HTERT RPE-1 (cell line): ENCODE data around the gene INSYN1.
"Not testable (repeated sequence)": the region's sequence is repeated elsewhere in the genome, so short reads cannot be mapped to it uniquely, and the experiment has no call there.

Experiments
- in situ Hi-C: fragments of 300-500 bp; cut with MboI; formaldehyde crosslinking; loops from 4 replicates; pipeline ENCODE4 v1.14.3; 2020; ENCODE audit warnings: low sequenced_read_pairs

INSYN1 gene

DNA sequence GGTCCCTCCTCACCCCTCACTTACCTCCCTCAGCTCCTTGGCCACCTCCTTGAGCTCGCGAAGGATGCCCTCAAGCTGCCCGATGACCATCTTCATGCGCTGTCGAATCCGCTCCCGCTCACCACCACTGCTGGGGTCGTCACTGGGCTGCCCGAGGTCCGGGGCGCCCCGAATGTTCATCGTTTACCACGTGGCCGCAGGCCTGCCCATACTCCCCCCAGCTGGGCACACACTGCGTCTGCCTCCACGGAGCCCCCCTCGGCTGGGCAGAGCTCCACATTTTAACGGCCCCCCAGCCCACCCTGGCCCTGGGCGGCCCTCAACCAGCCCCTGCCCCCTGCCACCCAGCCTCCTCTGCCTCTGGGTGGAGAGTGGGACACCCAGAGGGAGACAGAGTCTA lies 2.2 kb downstream of the INSYN1 start:
- in situ Hi-C loops = no loop called here

DNA sequence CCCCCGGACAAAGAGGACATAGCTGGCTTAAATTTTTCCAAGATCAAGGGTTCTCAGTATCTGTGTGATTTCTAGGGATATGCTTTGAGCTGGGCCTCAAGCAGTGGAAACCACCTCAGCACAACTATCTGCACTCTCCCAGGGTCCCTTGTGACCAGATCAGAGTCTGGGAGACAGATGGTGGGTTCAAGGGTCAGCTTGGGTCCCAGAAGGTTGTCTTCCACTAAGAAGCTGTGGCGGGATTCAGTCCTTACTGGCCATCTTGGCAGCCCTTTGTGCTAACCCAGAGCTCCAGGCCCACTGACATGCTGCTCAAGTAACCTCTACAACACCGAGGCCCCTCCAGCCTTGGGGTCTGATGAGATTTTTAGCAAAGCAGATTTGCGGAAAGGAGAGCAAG lies 2.7 kb downstream of the INSYN1 start:
- in situ Hi-C loops = no loop called here

DNA sequence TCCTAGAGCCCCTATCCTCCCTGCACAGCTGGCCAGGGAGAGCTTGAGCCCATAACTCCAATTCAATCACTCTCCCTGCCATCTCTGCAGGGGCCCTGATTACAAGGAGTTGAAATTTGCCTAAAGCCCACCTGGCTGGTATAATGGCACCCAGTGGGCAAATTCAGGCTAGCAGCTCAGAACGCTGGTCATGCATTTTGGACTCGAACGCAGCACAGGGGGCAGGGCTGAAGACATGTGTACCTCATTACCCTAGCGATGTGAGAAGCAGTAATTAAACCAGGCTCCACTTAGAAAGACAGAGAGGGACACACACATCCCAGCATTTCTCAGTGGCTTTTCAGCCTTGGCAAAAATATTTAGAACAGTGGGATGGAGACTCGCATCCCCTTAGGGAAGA lies 3.2 kb downstream of the INSYN1 start:
- in situ Hi-C loops = no loop called here

DNA sequence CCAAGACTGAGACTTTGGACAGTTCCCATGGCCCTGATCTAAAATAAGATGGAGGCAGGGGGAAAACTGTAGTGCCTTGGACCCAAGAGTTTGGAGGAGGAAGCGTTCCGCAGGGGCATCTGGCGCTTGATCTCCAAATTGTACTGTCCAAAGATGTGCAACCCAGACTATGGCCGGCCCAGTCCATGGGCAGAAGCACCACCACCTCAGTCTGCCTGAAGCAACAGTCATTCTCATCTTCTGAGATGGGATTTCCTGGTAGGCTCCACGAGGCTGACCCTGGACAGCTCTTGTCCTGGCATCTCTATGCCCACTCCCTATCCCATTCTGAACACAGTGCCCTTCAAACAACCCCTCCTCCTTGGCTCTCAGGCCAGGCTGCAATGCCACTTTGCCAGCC lies 3.6 kb downstream of the INSYN1 start:
- in situ Hi-C loops = no loop called here

DNA sequence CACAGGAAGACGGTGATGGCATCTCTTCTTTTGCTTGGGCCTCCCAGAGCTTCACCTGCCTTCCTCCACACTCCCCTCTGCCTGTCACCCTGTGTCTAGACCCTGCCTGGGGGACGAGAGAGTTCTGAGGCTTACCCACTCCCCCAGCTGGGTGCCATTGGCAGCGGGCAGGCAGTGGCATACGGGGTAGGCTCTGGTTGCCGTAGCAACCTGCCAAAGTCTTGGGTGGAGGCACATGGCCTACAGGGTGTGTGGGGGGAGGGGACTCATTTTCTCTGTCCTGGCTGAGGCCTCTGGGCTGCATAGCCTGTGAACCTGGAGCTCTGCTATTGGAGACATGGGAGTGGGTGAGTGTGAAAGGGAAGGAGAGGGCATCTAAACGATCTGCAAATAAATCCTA lies 4.4 kb downstream of the INSYN1 start:
- in situ Hi-C loops = no loop called here

DNA sequence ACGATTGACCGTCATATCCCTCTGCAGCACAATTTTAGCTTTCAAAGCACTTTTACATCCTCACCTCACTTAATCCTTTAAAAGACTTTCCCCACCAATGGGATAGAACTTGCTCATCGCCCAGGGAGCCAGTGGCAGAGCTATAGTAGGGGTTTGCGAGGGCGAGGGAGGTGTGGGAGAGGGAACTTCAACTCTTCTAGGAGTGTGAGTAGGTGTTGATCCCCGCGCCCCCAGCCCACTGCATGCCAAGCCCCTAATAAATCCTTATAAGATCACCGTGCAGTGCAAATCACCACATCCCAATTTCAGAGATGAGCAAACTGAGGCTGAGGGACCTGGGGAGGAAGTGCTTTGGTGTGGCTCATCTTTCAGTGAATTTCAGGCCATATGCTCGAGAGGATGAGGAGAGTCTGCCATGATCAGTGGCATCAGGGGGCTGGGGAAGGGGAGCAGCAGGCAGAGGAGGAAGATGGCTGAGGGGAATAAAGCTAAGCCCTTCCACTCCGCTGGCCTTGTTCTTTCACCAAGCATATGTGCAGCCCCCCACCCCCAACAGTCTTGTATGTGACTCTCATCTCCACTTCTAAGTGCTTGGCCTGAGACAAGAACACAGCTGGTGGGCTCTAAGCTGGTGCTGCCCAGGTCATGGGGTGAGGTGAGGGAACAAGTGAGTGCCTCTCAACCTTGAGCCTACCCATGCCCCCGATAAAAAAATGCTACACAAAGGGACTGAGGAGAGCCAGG lies 5.1 kb downstream of the INSYN1 start:
- in situ Hi-C loops = no loop called here

DNA sequence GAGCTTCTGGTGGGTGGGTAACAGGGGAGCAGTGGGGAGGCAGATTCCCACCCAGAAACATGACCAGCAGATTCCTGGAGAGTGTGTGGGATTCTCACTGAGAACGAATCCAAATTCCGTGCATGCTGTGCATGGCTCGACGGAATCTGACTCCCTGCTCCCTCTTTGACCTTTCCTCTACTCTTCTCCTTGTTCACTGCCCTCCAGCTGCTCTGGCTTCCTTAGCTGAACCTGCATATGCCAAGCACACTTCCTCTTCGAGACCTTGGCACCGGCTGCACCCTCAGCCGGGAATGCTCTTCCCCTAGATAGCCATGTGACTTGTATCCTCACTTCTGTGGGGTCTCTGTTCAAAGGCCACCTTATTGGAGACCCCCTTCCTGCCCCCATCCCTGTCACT lies 6.3 kb downstream of the INSYN1 start:
- in situ Hi-C loops = no loop called here

DNA sequence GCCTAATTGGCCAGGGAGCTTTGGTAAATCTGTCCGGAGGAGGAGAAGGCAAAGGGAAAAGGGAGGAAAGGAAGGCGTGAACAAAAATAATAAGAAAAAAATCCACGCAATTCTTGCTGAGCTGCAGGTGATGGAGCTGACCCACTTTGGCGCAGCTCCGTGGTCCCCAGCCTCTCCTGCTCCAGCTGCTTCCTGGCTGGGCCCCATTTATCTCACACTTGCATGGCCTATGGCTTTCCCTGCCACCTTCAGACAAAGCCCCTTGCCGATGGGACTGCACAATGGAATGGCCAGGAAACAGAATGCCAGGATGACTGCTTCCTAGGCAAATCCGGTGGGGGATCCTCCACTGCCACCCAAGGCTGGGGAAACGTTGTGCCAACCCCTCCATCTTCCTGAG lies 6.9 kb downstream of the INSYN1 start:
- in situ Hi-C loops = no loop called here

DNA sequence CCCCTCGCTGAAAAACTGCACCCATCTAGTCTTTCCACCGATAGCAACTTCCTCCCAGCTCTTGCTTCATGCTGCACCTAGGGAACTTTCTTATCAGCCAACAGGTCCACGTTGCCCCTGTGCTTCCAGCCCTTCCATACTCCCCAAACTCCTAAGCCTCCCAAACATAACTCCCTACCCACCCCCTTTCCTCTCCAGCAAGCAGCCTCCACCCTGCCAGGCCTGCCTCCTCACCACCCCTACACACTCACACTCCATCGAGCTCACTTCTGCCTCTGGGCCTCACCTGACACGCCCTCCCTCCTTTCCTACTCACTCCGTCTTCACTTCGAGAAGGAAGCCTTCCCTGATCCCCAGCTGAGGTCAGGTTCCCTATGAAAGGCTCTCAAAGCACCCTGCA lies 8.1 kb downstream of the INSYN1 start:
- in situ Hi-C loops = no loop called here

DNA sequence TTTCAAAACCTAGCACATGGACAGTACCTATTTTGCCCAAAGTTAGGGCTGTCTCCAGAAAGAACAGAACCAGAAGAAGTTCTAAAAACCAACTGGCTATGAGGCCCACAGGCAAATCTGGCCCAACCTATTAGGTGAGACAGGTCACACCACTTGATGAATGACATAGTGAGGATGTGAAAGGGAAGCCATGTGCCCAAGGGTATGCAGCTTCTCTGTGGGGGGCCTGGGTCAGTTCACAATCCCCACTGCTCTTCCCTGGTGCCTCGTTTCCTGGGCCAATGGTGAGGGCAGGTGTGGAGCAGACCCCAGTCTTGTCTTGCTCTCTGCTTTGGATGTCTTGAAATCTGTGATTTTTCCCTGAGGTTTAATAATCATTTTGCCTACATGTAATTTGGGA lies 8.9 kb downstream of the INSYN1 start:
- in situ Hi-C loops = no loop called here

DNA sequence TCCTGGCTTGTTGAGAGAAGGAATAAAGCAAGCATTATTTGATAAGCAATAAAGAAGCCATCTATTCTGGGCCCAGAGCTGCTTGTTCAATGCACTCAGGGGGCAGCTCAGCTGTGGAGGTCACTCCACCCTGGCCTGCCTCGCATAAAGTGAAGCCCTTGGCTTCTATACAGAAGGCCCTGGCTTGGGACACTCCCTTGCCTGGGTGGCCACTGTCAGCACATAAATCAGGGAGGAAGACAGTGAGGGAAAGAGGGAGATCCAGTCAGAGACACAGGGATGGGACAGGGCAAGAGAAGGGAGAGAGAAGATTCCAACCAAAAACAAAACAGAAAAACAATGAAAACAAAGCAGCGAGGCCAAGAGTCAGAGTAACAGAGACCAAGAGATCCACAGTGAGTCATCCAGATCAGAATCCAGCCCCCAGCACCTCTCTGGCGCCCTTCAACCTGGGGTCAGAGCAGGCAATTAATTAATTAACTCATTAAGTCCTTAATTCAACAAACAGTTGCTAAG lies 11.8 kb downstream of the INSYN1 start:
- in situ Hi-C loops = no loop called here

DNA sequence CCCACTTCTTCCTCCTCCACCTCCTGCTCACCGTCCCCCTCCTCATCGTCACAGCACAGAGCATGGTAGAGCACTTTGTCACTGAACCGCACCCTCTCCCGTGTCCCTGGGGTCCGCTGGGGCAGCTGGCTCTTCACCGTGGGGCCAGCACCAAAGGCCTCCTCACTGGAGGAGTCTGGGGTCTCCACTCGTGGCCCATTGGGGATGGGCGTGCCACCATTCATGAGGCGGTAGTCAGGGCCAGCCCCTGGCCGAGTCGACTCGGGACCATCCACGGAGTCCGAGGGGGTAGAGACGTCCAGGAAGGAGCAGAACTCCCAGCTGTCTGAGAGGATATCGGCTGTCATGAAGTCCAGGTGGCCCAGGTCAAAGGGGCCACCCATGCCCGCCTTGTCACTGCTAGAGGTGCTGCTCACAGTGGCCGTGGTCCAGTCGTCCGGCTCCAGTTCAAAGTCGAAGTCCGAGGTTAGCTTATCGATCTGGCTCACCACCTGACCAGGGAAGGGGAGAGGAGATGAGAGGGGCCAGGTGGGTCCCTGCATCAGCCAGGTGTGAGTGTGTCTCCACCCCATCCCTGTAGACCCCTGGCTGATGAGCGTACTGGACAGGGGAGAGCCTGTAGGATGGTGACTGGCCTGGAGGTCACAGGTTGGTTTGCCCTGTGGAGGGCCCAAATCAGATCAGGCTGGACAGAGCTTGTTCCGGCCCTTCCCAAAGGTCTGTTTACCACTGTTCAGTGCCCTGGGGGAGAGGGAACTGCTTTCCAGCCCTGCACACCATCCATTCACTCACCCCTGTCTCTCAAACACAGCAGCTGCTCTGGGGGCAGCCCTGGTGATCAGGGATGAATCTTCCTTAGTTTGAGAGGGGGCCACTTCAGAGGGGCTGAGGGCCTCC lies 12.8 kb downstream of the INSYN1 start:
- in situ Hi-C loops = no loop called here

DNA sequence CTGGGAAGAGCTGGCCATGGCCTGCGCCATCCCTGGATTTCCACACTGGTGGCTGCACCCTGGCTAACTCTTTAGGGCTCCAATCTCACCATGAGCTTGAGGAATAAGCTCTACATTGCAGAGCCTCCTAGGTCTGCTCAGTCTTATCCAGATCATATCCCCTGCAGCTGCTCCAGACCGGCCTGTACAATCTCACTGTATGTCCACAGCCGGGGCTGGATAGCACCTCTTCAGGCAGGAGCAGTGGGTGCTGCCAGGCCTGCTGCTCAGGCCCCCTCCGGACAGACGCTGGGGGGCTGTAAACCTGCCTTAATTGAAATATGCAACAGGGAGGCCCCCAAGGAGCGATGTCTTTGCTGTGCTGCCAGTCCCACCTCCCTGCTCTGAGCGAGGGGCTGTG lies 15.6 kb downstream of the INSYN1 start:
- in situ Hi-C loops = no loop called here

DNA sequence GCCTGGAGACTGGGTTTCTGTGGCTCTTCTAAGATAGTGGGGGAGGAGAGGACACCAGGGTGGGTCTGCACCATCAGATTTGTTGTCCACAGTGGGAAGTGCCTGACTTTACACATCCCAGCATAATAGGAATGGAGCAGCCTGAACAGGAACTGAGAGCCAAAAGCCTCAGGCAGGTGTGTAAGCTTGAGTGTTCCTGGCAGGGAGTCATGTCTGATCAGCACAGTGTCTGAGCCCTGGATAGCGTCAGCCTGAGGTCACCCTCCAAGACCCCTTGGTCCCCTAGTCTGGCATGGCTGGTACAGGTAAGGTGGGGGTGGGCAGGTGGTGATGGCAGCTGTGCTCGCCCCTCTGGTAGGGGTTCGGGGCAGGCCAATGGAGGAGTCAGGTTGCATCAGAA lies 20.2 kb downstream of the INSYN1 start:
- in situ Hi-C loops = no loop called here

DNA sequence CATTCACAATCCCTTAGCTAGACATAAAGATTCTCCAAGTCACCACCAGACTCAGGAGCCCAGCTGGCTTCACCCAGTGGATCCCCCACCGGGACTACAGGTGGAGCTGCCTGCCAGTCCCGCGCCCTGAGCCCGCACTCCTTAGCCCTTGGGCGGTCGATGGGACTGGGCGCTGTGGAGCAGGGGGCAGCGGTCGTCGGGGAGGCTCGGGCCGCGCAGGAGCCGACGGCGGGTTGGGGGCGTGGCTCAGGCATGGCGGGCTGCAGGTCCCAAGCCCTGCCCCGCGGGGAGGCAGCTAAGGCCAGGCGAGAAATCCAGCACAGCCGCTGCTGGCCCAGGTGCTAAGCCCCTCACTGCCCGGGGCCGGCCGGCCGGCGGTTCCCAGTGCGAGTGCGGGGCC lies 21.1 kb downstream of the INSYN1 start:
- in situ Hi-C loops = not testable (repeated sequence)

DNA sequence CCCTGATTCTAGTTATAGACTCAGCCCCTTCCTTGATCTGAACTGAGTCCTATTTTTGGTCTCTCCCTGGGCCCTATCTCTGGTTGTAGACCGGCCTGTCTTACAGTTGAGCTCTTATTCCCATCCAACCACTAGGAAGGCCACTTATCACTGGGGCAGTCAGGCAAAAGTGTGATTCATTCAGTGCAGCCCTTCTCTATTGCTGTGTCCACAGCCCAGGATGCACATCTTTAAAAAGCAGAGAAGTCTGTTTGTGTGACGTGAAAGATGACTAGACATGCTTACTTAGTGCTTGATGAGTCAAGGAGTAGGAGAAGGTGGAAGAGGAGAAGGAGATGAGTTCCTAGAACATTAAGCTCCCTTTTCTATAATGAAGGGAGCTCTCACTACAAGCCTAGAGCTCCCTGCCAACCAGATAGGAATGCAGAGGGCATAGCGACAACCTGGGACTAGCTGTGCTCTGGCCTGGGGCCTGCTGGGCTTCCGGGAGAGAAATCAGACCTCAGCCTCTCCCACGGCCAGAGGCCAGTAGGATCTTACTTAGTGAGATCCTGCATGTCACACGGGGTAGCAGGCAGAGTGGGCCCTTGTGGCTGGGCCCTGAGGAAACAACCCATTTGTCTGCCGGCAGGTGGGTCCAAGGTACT lies 25.7 kb downstream of the INSYN1 start:
- in situ Hi-C loops = no loop called here

DNA sequence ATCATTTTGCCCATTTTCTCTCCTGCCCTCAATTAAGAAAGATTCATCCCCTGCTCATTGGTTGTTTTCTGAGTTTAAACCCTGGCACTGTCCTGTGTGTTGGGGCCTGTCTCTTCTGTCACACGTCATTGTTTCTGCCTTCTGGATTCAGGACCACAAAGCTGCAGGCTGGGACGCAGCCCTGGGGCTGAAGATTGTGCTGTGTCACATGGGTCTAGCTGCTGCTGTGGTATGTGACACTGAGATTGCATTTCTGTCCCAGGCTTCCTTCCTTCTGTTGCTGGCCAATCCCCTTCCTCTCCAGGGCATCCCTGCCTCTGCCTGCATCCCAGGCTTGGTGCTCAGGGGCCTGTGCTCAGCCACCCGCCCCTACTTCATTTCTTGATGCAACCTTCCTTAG lies 28.9 kb downstream of the INSYN1 start:
- in situ Hi-C loops = no loop called here

DNA sequence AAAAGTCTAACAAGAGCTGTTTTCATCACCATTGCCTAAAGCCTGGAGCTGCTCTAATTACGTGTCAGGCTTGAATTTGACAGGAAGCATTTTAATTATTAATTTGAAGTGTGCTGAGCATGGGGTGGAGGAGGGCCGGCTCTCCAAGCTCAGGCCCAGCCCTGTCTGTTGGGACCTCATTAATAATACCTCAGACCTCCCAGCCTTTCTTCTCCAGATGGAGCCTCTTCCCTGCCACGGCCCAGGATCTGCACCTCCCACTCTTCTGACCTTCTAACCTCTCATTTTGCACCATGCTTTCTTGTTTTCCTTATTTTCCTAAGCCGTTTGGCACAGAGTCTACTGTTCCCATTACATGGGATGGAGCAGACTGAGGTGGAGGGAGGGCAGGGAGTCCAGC lies 30.0 kb downstream of the INSYN1 start:
- in situ Hi-C loops = no loop called here

DNA sequence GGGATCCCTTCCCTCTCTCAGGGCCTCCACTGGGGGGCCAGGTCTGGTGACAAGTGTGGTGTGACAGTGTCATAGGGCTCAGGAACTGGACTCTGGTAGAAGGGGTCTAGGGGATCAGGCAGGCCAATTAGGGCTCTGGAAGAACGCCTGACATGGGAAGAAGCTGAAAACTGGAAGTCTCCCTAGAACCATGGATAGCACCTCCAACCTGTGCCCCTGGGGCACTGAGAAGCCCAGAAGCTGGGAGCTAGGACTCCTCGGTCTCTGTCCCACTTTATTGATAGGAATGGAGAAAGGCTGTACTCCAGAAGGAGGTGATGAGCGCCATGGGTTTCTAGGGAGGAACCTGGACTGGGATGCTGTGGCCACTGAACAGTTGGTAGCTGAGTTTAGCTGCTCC lies 30.7 kb downstream of the INSYN1 start:
- in situ Hi-C loops = no loop called here

DNA sequence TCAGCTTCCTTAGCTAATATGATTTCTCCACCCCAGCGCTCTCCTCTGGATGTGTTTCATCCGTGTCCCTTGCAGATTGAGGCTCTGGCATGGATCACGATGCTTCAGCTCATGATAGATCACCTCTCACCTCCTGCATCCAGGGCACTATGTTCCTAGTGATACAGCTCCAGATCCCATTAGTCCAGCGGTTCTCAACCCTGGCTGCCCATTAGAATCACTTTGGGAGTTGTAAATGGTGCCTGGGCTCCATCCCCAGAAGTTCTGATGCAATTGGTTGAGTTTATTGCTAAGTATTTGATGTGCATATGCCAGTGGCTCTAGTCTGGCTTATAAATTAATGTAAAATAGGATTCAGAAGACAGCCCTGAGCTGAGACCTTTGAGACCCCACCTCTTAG lies 34.5 kb downstream of the INSYN1 start:
- in situ Hi-C loops = no loop called here

DNA sequence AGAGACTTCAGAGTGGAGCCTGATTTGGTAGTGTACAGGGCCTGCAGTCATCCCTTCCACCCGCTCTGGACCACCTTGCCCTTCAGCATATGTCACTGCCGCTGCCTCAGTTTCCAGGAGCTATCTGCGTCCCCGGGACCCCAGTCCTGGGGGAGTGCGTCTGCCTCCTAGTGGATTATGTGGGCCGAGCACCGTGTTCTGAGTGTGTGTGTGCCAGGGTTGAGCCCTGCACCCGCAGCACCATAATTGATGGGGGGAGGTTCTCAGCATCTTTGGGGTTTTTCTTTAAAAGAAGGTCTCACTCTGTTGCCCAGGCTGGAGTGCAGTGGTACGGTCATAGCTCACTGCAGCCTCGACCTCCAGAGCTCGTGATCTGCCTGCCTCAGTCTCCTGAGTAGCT lies 35.3 kb downstream of the INSYN1 start:
- in situ Hi-C loops = no loop called here

DNA sequence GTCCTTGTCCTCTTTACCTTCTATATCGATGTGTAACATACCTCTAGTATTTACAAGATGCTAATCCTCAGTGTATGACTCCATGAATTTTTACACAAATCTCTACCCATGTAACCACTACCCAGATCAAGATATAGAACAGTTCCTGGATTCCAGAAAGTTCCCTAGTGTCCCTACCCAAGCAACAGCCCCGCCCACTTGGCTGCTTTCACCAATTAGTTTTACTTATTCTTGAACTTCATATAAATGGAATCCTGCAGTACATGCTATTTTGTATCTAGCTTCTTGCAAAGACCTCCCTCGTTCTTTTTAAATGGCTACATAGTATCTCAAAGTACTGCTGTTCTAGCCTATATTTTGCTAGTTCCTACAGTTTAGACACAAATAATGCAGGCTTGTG lies 35.9 kb downstream of the INSYN1 start:
- in situ Hi-C loops = no loop called here
